ENCODE data around the gene KRT39.

- TF ChIP-seq EZH2 (IDR thresholded peaks at IDR 0.05) (no peak), POLR2AphosphoS5 (IDR thresholded peaks at IDR 0.05; ENCODE audit: borderline replicate concordance, low read depth, low read length) (no peak)
Observed at GRCh38 chr17:40953881-40954280, 12.9 kb downstream of the KRT39 start.

Measured in SK-N-MC (cell line).